Calu3 (cell line): Measurements from ENCODE around the gene FCN2. TPM values are rescaled to one million over a fixed set of nuclear protein-coding genes. Genes with fewer than 3 reads are reported as not detected.

Source experiments
- BruUV-seq: library from RNA; stranded (reverse); fragments of 400-500 nt; replicated peaks from 2 replicates; lab custom pipeline; 2021; lab: Mats Ljungman, UMichigan
- CTCF ChIA-PET: fragments of 300-600 bp; sonication (Branson Sonifier 250); formaldehyde crosslinking; loops from one replicate; lab custom pipeline; 2022; ENCODE audit warnings: antibody characterized with exemption; lab: Charles Lee
- DNase-seq: peaks from one replicate; pipeline ENCODE4 v3.0.0; 2022
- H3K27ac Mint-ChIP-seq: one replicate; pipeline ENCODE4 v1.8.0; 2022; ENCODE audit warnings: mixed read lengths; ENCODE audit not compliant: unreplicated experiment
- H3K27me3 Mint-ChIP-seq: one replicate; pipeline ENCODE4 v1.8.0; 2022; ENCODE audit warnings: mixed read lengths; ENCODE audit not compliant: unreplicated experiment
- H3K36me3 Mint-ChIP-seq: one replicate; pipeline ENCODE4 v1.8.0; 2022; ENCODE audit warnings: mild to moderate bottlenecking, moderate library complexity, mixed read lengths; ENCODE audit not compliant: insufficient read depth, unreplicated experiment
- H3K4me1 Mint-ChIP-seq: one replicate; pipeline ENCODE4 v1.8.0; 2022; ENCODE audit warnings: mild to moderate bottlenecking, low read depth, mixed read lengths; ENCODE audit not compliant: unreplicated experiment
- H3K4me3 Mint-ChIP-seq: one replicate; pipeline ENCODE4 v1.8.0; 2022; ENCODE audit warnings: mild to moderate bottlenecking, low read depth, moderate library complexity, mixed read lengths; ENCODE audit not compliant: unreplicated experiment
- H3K9me3 Mint-ChIP-seq: one replicate; pipeline ENCODE4 v1.8.0; 2022; ENCODE audit warnings: low read depth, mixed read lengths; ENCODE audit not compliant: unreplicated experiment
- intact Hi-C: fragments of 100-400 bp; cut with micrococcal nuclease; formaldehyde crosslinking; loops from one replicate; pipeline ENCODE4 v1.10.0; 2022; ENCODE audit not compliant: unreplicated experiment
- total RNA-seq: library from RNA; stranded (reverse); gene quantifications from 2 replicates; pipeline ENCODE4 v1.2.3, GENCODE V29; 2022
- TF ChIP-seq, protein P1 (sequence below): fragments of 200-600 bp; IDR thresholded peaks from one replicate; pipeline ENCODE4 v1.8.0; 2022; ENCODE audit warnings: antibody characterized with exemption; ENCODE audit not compliant: unreplicated experiment

FCN2 gene
- total RNA-seq, 1 experiment from 2014 or later, result not detected

DNA sequence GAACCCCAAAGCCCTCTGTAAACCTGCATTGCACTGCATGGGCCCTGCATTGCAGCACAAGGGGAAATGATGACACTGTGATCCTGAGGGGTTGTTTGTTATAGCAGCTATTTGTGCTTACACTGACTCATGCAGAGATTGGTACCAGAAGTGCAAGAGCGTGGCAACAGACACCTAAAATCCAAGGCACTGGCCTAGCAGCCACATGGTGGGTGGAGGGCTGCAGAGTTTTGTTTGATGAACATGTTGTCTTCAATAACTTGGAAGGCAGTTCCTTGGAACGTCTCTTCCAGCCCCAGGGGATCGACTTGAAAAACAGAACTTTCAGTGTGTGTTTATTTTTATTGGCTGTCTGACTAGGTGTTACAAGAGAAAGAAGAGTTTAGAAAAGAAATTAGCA is 14.5 kb downstream of the FCN2 start:
- intact Hi-C loops, result no loop called here
- CTCF ChIA-PET, result no interaction called here
- Mint-ChIP-seq H3K36me3 (no peaks in the 10 kb centered on the region), H3K27me3 (peaks cover 19% of the 10 kb centered on the region), H3K27ac (no peak overlapping the region), H3K4me3 (no peak overlapping the region), H3K4me1 (no peaks in the 10 kb centered on the region), H3K9me3 (peaks cover 9% of the 10 kb centered on the region)
- TF ChIP-seq, protein P1, sequence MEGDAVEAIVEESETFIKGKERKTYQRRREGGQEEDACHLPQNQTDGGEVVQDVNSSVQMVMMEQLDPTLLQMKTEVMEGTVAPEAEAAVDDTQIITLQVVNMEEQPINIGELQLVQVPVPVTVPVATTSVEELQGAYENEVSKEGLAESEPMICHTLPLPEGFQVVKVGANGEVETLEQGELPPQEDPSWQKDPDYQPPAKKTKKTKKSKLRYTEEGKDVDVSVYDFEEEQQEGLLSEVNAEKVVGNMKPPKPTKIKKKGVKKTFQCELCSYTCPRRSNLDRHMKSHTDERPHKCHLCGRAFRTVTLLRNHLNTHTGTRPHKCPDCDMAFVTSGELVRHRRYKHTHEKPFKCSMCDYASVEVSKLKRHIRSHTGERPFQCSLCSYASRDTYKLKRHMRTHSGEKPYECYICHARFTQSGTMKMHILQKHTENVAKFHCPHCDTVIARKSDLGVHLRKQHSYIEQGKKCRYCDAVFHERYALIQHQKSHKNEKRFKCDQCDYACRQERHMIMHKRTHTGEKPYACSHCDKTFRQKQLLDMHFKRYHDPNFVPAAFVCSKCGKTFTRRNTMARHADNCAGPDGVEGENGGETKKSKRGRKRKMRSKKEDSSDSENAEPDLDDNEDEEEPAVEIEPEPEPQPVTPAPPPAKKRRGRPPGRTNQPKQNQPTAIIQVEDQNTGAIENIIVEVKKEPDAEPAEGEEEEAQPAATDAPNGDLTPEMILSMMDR, result no peak
- no TSS peak for BruUV-seq
- DNase-seq, result no peak

DNA sequence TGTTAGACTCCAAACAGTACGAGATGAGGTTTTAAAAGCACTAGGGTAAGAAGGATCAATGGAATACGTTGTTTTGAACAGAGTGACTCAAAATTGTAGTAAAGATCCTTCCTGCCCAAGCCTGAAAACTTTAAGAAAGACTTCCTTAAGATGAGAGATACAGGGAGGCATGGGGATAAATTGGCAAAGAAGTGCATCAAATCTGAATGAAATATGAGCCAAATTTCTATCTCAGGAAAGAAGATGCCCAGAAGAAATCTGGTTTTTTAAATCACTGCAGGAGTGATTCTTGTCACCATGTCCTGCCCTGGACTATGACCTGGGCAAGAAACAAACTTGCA is 14.9 kb downstream of the FCN2 start:
- Mint-ChIP-seq H3K36me3 (no peaks in the 10 kb centered on the region), H3K27me3 (peaks cover 19% of the 10 kb centered on the region), H3K9me3 (peaks cover 9% of the 10 kb centered on the region), H3K4me1 (no peaks in the 10 kb centered on the region), H3K4me3 (no peak overlapping the region), H3K27ac (no peak overlapping the region)
- DNase-seq, result no peak
- intact Hi-C loops, result no loop called here
- CTCF ChIA-PET, result no interaction called here
- TF ChIP-seq, protein P1, result no peak
- BruUV-seq, result no TSS peak

DNA sequence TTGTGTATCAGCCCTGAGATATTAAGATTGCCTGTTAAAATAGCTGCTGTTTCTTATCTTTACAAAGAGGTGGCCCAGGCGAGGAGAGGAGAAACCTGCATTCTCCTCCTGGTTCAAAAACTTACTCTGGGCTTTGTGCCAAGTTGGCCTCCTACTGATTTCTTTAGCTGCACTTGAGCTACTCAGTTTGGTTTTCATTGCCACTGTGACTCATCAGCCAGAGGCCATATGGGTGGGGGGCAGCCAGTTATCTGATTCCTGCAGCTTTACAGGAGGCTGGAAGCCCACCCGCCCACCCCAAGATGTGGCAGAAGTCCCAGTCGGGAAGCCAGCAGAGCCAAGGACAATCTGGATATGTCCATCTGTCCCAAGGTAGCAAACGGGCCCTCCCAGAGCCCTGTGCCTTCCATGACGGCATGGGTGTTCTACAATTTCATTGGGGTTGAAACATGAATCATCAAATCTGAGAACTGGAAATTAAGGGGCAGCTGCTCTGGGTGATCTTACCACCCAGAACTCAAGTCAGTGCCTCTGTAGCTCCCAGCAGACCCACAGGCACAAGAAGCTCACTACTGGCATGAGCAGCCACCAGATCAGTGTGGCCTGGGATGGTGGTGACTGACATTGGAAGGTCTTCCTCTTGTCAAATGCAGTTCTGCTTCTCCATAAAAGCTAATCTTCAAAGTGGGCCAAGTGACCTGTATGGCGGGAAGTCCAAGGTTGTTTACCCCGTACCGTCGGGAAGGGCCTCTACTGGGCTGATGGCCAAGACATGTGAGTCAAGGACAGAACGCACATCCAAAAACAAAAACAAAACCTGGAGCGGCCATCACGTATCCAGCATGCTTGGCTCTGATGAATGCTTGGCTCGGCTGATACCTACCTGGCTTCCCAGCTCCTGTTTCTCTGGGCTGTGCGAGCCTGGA is 15.6 kb downstream of the FCN2 start:
- no peaks in the 10 kb centered on the region for H3K4me1 Mint-ChIP-seq
- no peaks in the 10 kb centered on the region for H3K36me3 Mint-ChIP-seq
- CTCF ChIA-PET, result interaction anchor here (0.6 kb wide), 1 partner anchor 259 kb away, joined by 3 read pairs; no protein-coding TSS in a partner anchor
- no peak overlapping the region for H3K4me3 Mint-ChIP-seq
- no peak overlapping the region for H3K27ac Mint-ChIP-seq
- TF ChIP-seq, protein P1, result no peak
- BruUV-seq, result no TSS peak
- intact Hi-C loops, result no loop called here
- peaks cover 16% of the 10 kb centered on the region for H3K27me3 Mint-ChIP-seq
- DNase-seq, result no peak
- H3K9me3 Mint-ChIP-seq, result peaks cover 9% of the 10 kb centered on the region

DNA sequence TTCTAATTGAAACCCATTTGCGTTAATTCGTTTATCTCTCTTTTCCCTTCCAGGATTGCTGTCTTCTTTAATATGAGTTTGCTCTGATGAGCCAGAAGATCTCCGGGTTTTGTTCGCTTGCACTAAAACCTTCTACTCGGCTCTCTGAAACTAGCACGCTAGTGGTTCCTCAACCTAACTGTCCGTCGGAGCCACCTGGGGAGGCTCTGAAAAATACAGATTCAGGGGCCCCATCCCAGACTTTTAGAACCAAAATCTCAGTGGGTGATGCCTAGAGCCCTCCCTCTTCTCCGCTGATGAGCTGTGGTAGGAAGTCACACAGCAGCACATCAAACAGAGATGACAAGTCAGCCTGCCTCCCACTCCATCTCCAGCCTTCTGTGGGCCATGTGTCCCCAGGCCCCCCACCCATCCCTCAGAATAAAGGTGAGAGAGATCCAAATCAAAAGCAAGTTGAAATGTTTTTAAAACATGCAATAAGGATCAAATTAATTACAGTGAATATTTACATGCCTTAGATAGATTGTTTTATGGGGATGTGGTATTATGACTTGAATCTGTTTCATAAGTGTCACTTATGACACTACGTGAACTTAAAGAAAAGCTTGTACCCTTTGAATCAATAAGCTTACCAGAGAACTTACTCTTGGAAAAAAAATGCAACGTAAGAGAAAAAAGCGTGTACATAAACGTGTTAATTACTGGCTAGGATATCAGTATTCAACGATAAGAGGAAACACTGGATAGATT is 16.4 kb downstream of the FCN2 start:
- Mint-ChIP-seq H3K4me1 (no peaks in the 10 kb centered on the region), H3K27ac (no peak overlapping the region), H3K4me3 (no peak overlapping the region), H3K36me3 (no peaks in the 10 kb centered on the region), H3K27me3 (peaks cover 11% of the 10 kb centered on the region), H3K9me3 (peaks cover 9% of the 10 kb centered on the region)
- TF ChIP-seq, protein P1, result no peak
- CTCF ChIA-PET, result no interaction called here
- no TSS peak for BruUV-seq
- intact Hi-C loops, result no loop called here
- no peak for DNase-seq
